Right renal pelvis (tissue), 4 donors: ENCODE measurements around the gene GOPC. TPM values are rescaled to one million over a fixed set of nuclear protein-coding genes. Genes with fewer than 3 reads are reported as not detected.

ENCODE experiments used
- DNase-seq, 4 donors: peaks; one replicate each; pipeline ENCODE4 v3.0.0-alpha.2; 2013; ENCODE audit warnings: low read depth in 4 of 4, low spot score in 3 of 4, missing footprints in 1 of 4
- polyA plus RNA-seq, 4 donors: library from polyadenylated mRNA; unstranded; fragments of 120-200 nt; gene quantifications; one replicate each; pipeline ENCODE4 v1.2.1, GENCODE V29; 2013; ENCODE audit not compliant: insufficient read length in 4 of 4

GOPC gene
- polyA plus RNA-seq, 4 donors: 55.7 to 73.9 (median 70.9) TPM

DNA sequence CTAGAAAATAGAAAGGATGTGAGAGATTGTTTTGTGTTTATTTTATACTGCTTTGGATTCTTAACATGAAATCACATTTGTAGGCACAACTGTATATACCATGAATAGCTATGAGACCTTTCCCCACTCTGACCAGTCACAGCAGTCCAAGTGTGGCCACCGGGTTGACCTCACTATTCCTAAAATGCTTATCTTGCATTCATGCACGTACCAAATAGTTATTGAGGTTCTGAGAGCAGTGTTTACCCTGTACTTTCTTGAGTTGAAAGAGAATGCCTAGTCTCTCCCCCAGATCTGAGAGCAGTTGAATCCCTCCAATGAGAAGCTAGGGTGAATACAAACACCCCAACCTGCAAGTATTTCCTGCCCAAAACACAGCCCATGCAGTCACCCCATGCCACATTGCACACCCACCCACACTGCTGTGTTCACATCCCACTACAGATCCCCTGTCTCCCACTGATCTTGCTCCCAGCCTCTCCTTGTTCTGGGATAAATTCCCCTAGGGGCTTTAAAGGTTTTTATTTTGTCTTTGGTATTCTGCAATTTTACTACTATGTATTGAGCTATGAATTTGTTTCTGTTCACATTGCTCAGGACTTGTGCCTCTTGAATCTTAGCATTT is 51.6 kb downstream of the GOPC start:
- no peak for DNase-seq

DNA sequence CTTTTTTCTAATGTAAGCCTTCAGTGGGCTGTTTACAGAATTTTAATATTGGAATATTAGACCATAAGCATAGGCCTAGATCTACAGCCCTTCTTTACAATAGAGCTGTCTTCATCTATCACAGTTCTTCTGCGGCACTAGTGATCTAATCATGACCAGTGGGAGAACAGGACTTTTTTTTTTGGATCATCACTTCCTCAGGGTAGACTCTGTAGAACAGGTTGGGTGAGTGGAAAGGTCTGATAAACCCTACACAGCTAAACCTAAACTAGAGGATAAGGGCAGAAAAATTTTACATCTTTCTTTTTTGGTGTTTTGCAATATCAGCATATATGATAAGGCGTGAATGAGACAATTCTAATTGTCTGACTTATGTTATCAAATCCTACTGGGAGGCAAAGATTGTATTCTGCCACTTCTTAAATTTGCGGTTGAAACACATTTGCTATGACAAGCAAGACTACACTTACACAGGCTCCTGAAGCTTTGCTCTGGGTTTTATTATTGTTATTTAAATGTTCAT is 52.2 kb downstream of the GOPC start:
- no peak for DNase-seq

DNA sequence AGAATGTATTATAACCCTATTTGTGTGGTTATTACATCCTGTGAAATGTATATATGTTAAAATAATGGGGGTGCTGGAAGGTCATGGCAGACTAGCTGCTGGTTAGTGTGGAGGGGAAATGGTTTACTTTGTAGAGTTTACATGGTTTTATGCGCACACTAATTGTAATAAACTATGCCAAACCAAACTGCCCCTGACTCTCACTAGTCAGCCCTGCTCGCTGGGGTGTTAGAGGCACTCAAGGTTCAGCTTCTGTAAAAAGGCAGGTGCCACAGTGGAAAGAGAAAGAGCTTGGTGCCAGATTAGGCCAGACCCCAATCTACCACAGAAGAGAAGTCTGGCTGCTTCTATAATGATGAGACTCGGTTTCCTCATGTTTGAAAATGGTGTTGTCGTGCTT is 52.7 kb downstream of the GOPC start:
- no peak for DNase-seq

DNA sequence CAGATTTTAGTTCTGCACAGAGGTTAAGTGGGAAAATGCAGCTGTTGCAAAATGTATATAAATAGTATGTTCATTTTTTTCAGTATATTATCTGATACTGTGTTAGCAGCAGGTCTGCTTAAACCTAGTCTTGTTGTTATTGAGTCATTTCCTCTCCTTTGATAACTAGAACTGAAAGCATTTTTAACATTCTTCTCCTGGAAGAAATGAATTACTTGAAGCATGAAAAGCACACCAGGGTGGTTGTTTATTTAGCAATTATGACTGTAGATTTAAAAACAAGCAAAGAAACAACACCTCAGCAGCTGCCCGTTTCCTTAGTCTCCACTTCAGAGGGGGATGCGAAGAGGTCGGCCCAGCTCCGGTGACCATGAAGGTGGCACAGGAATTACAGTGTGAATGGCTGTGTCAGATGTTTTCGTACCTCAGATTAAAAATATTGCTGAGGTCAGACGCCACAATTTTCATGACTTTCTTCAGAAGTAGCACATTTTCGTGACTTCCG is 53.5 kb downstream of the GOPC start:
- no peak for DNase-seq

DNA sequence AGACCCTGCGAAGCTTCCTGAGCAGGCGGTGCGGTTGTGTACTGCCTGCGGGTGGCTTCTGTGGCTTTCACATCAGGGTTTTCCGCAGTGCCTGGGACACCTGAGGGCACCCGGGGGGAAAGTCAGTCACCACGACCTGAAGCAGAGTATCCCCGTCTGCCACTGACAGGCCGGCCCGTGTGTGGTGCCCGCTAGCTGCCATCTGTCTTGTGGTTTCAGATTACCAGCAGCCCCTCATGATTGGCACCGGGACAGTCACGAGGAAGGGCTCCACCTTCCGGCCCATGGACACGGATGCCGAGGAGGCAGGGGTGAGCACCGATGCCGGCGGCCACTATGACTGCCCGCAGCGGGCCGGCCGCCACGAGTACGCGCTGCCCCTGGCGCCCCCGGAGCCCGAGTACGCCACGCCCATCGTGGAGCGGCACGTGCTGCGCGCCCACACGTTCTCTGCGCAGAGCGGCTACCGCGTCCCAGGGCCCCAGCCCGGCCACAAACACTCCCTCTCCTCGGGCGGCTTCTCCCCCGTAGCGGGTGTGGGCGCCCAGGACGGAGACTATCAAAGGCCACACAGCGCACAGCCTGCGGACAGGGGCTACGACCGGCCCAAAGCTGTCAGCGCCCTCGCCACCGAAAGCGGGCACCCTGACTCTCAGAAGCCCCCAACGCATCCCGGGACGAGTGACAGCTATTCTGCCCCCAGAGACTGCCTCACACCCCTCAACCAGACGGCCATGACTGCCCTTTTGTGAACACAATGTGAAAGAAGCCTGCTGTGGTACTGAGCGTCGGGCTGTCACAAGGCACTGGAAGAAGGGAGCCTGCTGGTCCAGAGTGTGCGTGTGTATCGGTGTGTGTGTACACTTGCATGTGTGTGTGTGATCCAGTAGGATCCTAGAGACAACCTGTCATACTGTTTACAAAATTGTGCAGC is 54.4 kb downstream of the GOPC start:
- peak; percentile 42 to 59 (median 48) for DNase-seq

DNA sequence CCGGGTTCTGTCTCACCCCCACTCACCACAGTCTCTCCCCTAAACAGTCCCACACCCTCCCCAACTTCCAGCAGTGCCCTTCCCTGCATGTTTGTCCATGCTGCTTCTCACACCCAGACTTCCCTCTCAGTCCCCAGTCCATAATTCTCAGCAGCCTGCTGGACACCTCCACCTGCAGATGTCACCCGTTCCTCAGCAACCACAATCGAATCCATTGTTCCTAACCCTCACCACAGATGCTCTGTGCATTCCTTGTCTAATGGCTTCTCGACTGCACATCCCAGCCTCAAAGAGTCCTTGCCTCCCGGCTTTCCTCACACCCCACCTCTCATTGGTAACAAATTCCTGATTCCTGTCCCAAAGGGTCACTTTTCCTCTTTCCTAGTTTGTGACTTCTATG is 55.6 kb downstream of the GOPC start:
- no peak for DNase-seq

DNA sequence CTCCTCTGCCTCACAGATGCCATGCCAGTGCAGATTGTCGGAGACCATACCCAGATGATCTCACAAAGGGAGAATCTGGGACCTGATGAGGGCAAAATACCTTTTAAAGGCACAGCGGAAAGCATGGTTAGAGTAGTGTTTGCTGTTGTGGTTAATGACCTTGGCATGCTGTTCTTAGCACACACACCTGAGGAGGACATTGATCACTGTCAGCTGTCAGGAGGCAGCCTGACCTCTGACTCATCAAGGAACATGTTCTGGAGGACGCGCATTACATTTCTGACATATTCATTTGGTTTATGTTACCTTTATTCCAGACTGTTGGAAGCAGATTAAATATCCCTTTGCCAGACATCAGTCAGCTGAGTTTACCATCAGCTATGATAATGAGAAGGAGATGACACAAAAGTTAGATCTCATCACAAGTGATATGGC is 57.1 kb downstream of the GOPC start:
- DNase-seq: no peak

DNA sequence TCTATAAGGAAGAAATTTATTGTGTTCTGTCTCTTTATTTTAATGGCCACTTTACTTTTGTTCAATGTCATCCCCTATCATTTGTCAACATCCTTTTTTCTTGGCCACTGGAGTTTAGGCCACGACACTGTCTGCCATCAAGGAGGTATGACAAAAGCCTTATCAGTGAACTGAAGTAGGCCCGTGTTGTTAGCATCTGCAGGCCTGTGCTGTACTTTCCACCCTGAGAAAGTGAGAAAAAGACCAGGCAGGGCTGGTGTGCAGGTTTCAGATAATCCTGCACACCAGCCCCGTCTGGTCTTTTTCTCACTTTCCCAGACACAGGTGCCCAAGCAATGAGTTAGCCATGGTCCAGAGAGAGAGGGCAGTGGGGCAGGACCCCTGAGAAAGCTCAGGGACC is 57.6 kb downstream of the GOPC start:
- DNase-seq: no peak

DNA sequence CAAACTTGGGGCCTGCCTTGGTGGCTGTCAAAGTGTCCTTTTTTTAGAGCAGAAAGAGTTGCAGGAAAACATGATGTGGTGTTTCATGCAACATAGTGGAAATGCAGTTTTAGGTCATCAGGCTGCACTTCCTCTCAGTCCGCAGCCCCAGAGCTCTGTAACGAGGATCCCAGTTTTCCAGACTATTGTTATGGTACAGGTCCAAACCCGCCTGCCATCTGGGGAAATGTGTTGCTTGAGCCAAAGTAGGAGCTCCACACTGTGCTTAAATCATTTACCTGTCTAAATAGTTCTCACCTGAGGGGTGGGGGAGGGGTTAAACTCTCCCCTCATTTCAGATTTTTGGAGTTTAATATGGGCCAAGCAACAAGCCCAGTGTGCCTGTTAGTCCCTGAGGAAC is 59.8 kb downstream of the GOPC start:
- DNase-seq: no peak

DNA sequence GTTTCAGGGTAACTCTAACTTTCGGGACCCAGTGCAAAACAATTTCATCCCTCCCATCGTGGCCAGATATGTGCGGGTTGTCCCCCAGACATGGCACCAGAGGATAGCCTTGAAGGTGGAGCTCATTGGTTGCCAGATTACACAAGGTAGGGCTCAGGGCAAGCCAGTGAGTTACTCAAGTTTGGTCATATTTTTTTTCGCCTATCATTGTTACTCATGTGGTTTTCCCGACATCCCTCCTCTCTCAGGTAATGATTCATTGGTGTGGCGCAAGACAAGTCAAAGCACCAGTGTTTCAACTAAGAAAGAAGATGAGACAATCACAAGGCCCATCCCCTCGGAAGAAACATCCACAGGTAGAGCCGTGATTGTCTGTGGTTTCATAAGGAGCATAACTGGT is 61.6 kb downstream of the GOPC start:
- DNase-seq: no peak

DNA sequence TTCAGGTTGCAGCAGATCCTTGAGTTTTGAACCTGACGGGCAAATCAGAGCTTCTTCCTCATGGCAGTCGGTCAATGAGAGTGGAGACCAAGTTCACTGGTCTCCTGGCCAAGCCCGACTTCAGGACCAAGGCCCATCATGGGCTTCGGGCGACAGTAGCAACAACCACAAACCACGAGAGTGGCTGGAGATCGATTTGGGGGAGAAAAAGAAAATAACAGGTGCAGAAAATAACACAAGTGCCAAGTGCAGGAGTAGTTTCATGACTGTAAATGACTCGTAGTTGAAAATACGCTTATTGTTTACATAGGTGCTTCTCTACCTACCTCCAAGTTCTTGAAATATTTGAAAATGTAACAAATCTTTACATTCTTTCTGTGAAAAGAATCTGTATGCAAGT is 63.7 kb downstream of the GOPC start:
- no peak for DNase-seq

DNA sequence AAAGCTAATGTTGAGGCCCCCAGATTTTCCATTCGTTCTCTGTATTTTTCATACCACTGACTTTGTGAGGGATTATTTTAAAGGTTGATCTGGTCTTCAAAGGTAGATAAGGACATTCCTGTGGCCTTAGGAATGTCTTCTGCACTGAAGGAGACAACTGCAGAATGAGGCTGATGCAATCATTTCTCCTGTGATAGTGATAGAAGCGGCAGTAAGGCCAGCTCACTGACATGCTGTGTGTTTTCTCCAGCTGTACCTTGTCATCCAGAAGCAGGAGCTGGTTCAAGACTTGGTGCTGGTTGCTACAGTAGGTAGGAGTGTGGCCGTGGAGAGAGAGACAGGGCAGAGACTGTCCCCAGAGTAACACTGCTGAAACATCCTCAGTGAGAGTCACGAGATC is 66.0 kb downstream of the GOPC start:
- DNase-seq: no peak

DNA sequence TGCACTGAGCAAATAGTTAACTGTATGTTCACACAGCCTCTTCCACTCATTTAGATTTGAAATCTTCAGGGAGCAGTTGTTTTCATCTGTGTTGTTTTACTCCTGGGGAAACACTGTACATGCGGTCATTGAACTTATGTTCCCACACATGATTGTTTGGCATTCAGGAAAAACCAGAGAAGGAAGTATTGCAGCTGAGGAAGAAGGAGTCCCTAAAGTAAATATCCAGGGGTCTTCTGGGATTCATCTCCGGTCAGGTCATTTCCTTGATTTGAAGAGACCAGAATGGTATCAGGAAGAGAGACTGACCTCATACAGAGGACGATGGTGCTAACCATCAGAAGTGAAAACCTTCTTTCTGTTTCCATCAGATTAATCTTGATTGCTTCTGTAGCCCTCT is 67.3 kb downstream of the GOPC start:
- no peak for DNase-seq

DNA sequence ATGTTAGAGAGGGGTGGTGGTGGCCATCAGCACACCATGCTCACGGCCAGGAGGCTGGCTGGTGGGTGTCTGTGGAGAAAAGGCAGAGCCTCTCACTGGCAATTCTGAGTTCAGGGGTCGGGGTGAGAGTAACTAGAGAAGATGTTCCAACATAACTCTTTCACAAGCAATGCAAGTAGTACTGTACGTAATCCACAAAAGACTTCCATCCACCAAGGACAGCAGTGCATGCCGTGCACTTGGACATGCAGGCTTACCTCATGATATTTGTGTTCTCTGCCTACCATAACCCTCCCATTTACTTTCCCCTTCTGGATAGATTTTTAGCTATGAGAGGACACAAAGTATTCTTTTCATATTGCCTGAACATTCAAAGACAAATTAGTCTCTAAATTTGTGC is 68.5 kb downstream of the GOPC start:
- no peak for DNase-seq

DNA sequence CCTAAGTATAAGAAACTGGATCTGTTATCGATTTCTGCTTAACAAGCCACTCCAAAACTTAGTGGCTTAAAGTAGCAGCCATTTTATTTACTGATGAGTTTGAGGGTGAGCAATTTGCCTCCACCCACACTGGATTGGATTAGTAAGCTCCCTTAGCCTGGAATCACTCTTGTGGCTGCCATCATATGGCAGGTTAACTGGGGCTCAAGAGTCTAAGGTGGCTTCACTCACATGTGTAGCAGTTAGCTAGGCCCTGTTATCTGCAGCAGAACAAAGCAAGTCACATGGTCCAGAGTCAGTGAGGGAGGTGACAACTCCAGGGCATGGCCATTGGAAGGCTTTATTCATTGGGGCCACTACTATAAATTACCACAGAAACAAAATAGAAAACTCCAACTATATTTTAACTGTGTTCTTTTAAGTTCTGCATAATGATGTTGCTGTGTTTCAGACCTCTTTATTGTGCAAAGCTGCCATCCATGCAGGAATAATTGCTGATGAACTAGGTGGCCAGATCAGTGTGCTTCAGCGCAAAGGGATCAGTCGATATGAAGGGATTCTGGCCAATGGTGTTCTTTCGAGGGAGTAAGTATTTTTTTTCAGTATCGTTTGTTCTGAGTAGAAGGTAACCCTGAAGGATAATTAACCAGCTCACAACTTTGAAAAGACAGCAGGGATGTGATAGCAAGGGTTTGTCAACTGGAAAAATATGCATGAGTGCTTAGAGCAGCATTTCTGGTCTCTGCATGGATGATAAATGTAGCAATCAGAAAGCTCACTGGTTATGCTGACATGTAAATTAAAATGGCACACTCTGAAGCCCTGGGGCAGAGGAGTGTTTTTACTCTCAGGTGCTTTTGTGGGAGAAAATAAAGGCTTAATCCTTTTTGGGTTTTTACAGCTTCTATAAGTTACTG is 70.2 kb downstream of the GOPC start:
- DNase-seq: no peak

DNA sequence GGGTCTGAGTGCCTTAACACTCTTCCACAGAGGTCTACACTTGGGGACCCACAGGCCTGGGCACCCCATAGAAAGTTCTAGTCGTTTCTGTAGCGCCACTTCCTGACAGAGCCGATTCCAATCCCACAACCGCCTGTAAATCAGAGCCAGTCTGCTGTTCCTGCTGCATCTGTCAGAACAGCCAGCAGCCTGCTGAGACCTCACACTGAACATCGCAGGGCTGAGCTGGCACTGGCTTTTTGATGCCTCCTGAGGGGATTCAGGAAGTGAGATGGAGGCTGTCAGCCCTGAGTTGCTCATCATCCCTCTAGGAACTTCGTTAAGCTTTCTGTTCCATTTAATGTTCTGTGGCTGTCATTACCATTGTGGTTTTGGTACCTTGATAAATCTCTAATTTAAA is 71.0 kb downstream of the GOPC start:
- no peak for DNase-seq

DNA sequence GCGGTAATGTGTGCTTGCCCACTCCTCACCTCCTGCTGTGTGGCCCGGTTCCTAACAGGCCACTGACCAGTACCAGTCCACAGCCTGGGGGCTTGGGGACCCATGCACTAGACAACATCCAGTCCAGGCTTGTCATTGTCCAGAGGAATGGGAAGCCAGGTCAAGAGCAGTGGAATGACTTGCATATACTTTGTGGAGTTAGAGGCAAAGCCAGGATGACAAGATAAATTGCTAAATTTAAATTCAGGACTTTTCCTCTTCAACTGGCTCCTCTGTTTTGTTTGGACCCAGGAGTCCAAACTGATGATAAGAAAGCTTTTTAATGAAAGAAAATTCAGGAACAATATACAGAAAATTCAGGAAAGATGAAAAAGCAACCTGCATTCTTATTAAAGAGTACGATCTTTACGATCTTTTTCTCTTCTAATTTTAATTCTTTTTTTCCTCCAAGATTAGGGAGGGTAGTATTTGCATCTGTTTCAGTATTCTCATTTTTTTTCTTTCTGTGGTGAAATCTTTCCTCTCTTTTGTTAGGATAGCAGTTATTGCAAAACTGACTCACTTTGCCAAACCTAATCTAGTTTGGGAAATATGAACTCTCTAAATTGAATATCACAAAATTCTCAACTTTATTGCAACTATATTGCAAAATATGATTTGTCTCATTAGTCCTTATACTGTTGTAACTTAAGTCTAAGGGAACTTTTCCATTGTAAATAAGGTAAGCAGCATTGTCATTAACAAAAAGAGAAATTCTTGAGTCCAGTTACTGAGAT is 71.7 kb downstream of the GOPC start:
- no peak for DNase-seq

DNA sequence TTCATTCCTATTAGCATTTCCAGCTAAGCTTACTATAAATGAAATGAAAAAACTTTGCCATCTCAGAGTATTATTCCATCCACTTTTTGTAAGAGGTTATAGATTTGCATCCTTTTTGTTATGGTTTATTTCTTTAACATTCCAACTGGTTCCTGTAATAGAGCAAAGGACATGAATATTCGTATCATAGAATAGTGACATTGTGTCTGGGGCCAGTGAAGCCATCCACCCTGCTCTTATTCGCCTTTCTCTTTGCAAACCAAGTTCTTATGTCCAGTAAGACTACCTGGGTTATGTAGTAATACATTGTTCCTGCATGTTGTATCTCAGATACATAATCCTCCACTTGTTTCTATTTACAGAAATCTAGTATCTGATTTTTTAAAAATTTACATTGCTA is 76.7 kb downstream of the GOPC start:
- DNase-seq: no peak

DNA sequence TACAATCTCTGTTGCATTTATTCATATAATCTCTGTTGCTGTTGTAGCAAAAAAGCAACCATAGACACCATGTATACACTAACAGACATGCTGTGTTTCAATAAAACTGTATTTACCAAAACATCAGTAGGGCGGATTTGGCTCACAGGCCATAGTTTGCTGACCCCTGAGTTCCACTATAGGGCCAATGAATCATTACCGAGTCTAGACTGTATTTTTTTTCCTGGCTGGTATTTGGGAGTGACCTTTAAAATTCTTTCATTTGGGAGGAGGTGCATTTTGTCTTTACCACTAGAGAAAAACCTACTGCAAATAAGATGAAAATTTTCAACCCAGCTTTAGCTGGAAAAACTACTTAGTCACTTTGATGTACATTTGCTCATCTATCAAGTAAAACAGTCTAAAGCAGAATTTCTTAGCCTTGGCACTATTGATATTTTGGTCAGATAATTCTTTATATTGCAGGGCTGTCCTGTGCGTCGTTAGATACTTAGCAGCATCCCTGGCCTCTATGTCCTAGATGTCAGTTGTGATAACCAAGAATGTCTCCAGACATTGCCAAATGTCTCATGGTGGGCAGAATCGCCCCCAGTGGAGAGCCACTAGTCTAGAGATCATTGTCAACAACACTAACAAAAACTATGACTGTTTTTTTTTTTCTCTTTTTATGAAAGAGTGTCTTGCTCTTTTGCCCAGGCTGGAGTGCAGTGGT is 80.4 kb downstream of the GOPC start:
- no peak for DNase-seq
